DND-41 (cell line): ENCODE results near the gene ZNF273.

Experiments
- CTCF ChIP-seq: IDR thresholded peaks from 2 replicates; pipeline ENCODE4 v1.5.1; 2012; ENCODE audit warnings: borderline replicate concordance, low read length, moderate library complexity, mild to moderate bottlenecking; ENCODE audit not compliant: poor library complexity, severe bottlenecking; ENCODE audit errors: extremely low read depth
- EZH2 ChIP-seq: IDR thresholded peaks from 3 replicates; pipeline ENCODE4 v1.6.1; 2012; ENCODE audit warnings: borderline replicate concordance, low read depth, mild to moderate bottlenecking, moderate library complexity, low read length, inconsistent platforms; ENCODE audit not compliant: severe bottlenecking

- TF ChIP-seq CTCF (no peak), EZH2 (no peak)
Measured at GRCh38 chr7:64978497-64979203, 75.6 kb downstream of the ZNF273 start.
